ENCODE data around the gene TMEM187. TPM values are rescaled to one million over a fixed set of nuclear protein-coding genes. Genes with fewer than 3 reads are reported as not detected.

TMEM187 gene
- polyA plus RNA-seq, 1 experiment = 3.2 TPM

- H3K4me3 ChIP-seq (ENCODE audit: low read depth, low read length) = no peak overlapping the region
- no peak for DNase-seq (ENCODE audit: low read depth, low spot score)
- no peak for TF ChIP-seq CTCF (IDR thresholded peaks at IDR 0.05; ENCODE audit: low read depth, low read length)
- no peaks in the 10 kb centered on the region for H3K9me3 ChIP-seq (ENCODE audit: control insufficient read depth, insufficient read depth, low read length)
- POLR2A ChIA-PET = no interaction called here
- no peak overlapping the region for H3K27ac ChIP-seq (ENCODE audit: low read depth, low read length)
- H3K27me3 ChIP-seq (ENCODE audit: control insufficient read depth, insufficient read depth, low read length) = no peaks in the 10 kb centered on the region
- CTCF ChIA-PET = no interaction called here
These were observed 59.6 kb downstream of the TMEM187 start for GRCh38 chrX:154032160-154032559.

DNA sequence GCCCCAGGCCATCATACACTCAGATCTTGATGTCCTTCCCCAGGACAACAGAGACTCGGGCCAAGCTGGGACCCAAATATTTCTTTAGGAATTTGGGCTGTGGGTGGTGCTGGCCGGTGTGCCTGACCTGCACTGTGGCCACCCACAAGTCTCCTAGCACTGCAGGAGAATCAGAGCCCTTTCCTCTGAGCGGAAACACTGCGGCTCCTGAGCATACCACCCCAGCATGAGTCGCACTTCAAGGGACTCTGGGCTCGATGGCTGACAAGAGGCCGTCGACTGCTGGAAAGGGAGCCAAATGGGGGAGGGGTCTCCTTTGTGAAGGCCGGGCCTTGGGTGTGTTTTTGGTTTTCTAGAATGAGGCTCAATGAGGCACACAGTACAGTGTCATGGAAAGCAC, 60.1 kb downstream of the TMEM187 start:
- Histone ChIP-seq H3K27me3 (ENCODE audit: control insufficient read depth, insufficient read depth, low read length) (no peaks in the 10 kb centered on the region), H3K27ac (ENCODE audit: low read depth, low read length) (no peak overlapping the region), H3K9me3 (ENCODE audit: control insufficient read depth, insufficient read depth, low read length) (no peaks in the 10 kb centered on the region), H3K4me3 (ENCODE audit: low read depth, low read length) (no peak overlapping the region)
- CTCF ChIA-PET = no interaction called here
- no peak for DNase-seq (ENCODE audit: low read depth, low spot score)
- POLR2A ChIA-PET = no interaction called here
- no peak for TF ChIP-seq CTCF (IDR thresholded peaks at IDR 0.05; ENCODE audit: low read depth, low read length)

Small RNA genes lying within 50 kb of the gene (small RNA-seq; reads per million reads assigned to genes)
- not detected for gene MIR3202-1 (ENCODE audit: insufficient read length, low read depth)

Other genes starting within 250 kb of the TMEM187 start
- 108 and 114 TPM in 2 replicates for gene BCAP31, start 248.4 kb upstream of the TMEM187 start, polyA plus RNA-seq (2011; rRNA removed)
- gene ABCD1, start 247.9 kb upstream of the TMEM187 start, polyA plus RNA-seq (2011; rRNA removed) = 4.2 and 5.8 TPM in 2 replicates
- 4.6 and 5.5 TPM in 2 replicates for gene PLXNB3, start 208.5 kb upstream of the TMEM187 start, polyA plus RNA-seq (2011; rRNA removed)
- gene SRPK3, start 191.7 kb upstream of the TMEM187 start, polyA plus RNA-seq (2011; rRNA removed) = 0.27 and 0.51 TPM in 2 replicates
- gene IDH3G, start 178.4 kb upstream of the TMEM187 start, polyA plus RNA-seq (2011; rRNA removed) = 42.8 and 60.7 TPM in 2 replicates
- 277 and 363 TPM in 2 replicates for gene SSR4, start 178.1 kb upstream of the TMEM187 start, polyA plus RNA-seq (2011; rRNA removed)
- gene PDZD4, start 142.2 kb upstream of the TMEM187 start, polyA plus RNA-seq (2011; rRNA removed) = 0.04 and 0.29 TPM in 2 replicates
- 0.06 and 0.10 TPM in 2 replicates for gene L1CAM, start 86.6 kb upstream of the TMEM187 start, polyA plus RNA-seq (2011; rRNA removed)
- gene AVPR2, start 68.1 kb upstream of the TMEM187 start, polyA plus RNA-seq (2011; rRNA removed) = not detected in 2 replicates
- 0.12 and 0.16 TPM in 2 replicates for gene ARHGAP4, start 46.5 kb upstream of the TMEM187 start, polyA plus RNA-seq (2011; rRNA removed)
- gene NAA10, start 37.7 kb upstream of the TMEM187 start, polyA plus RNA-seq (2011; rRNA removed) = 42.9 and 63.4 TPM in 2 replicates
- 0.14 and 0.16 TPM in 2 replicates for gene RENBP, start 28.1 kb upstream of the TMEM187 start, polyA plus RNA-seq (2011; rRNA removed)
- 2.7 and 5.8 TPM in 2 replicates for gene HCFC1, start 936 bp upstream of the TMEM187 start, polyA plus RNA-seq (2011; rRNA removed)
- 31.6 and 36.7 TPM in 2 replicates for gene IRAK1, start 47.1 kb downstream of the TMEM187 start, polyA plus RNA-seq (2011; rRNA removed)
- gene MECP2, start 125.0 kb downstream of the TMEM187 start, polyA plus RNA-seq (2011; rRNA removed) = 12.4 and 12.8 TPM in 2 replicates
- gene OPN1LW, start 171.5 kb downstream of the TMEM187 start, polyA plus RNA-seq (2011; rRNA removed) = not detected in 2 replicates
- not detected in 2 replicates for gene OPN1MW, start 209.8 kb downstream of the TMEM187 start, polyA plus RNA-seq (2011; rRNA removed)
- gene OPN1MW2, start 247.0 kb downstream of the TMEM187 start, polyA plus RNA-seq (2011; rRNA removed) = not detected in 2 replicates